NK-92 (cell line): ENCODE results near the gene MIGA2.
"Not testable (repeated sequence)": the region's sequence is repeated elsewhere in the genome, so short reads cannot be mapped to it uniquely, and the experiment has no call there.

Source experiments
- DNase-seq: peaks from one replicate; lab custom pipeline; 2025; ENCODE audit not compliant: unreplicated experiment; lab: John Stamatoyannopoulos, UW

Gene MIGA2

GRCh38 chr9:129035838-129036237 lies 588 bp upstream of the MIGA2 start:
- not testable (repeated sequence) for DNase-seq

GRCh38 chr9:129036923-129037766 lies 719 bp downstream of the MIGA2 start:
- no peak for DNase-seq

- DNase-seq, result no peak
Observed at GRCh38 chr9:129037767-129038098, 1.3 kb downstream of the MIGA2 start.

GRCh38 chr9:129038109-129038852 lies 1.9 kb downstream of the MIGA2 start:
- no peak for DNase-seq

- DNase-seq, result no peak
Observed at GRCh38 chr9:129040113-129040643, 3.8 kb downstream of the MIGA2 start.

- no peak for DNase-seq
Observed at GRCh38 chr9:129042016-129042415, 5.6 kb downstream of the MIGA2 start.

GRCh38 chr9:129052592-129052991 lies 16.2 kb downstream of the MIGA2 start:
- no peak for DNase-seq

- DNase-seq, result no peak
Observed at GRCh38 chr9:129053020-129053419, 16.6 kb downstream of the MIGA2 start.

GRCh38 chr9:129054163-129054851 lies 17.9 kb downstream of the MIGA2 start:
- DNase-seq, result no peak

GRCh38 chr9:129058965-129059795 lies 22.8 kb downstream of the MIGA2 start:
- no peak for DNase-seq

- no peak for DNase-seq
Observed at GRCh38 chr9:129059796-129060785, 23.7 kb downstream of the MIGA2 start.

GRCh38 chr9:129060991-129061390 lies 24.6 kb downstream of the MIGA2 start:
- no peak for DNase-seq

- no peak for DNase-seq
Observed at GRCh38 chr9:129063061-129063460, 26.6 kb downstream of the MIGA2 start.

- DNase-seq, result no peak
Observed at GRCh38 chr9:129064499-129064908, 28.1 kb downstream of the MIGA2 start.

- no peak for DNase-seq
Observed at GRCh38 chr9:129068110-129068509, 31.7 kb downstream of the MIGA2 start.

GRCh38 chr9:129068990-129069861 lies 32.8 kb downstream of the MIGA2 start:
- no peak for DNase-seq

GRCh38 chr9:129069862-129070641 lies 33.6 kb downstream of the MIGA2 start:
- DNase-seq, result no peak
